GM18858 (cell line): ENCODE results near the gene CYP26B1.

Experiments used
- ATAC-seq: cut with Tn5 transposase; IDR thresholded peaks from one replicate; pipeline ENCODE4 v1.9.1; 2021; ENCODE audit not compliant: unreplicated experiment

CYP26B1 gene

DNA sequence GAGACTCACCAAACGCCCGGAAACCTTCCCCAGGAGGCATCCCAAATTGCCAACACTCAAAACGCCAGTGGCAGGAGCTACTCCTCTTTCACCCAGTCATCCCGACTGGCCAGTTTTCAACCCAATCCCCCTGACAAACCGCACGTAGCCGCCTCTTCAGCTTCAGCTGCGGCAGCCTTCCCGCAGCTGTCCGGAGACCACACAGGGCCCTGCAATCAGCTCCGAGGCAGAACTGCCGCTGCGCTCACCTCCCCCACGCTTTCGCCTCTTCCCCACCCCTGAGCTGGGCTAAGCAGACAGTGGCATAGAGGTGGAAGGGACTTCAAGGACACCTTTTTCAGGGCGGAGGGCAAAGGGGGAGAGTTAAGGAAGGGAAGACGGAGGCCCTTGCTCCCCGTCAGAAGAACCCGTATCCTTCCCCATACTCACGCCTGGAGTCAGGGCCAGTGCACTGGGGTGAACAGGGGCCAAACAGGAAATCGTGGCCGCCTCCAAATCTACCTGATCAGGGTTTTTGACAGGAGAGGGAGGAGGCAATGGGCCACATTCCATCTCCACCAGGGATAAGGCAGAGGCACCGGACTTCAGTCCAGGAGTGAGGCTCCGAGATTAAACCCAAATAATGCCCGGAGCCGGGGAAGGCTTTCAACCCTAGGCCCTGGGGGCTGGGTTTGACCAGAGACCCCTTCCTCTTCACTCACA, 16.9 kb downstream of the CYP26B1 start:
- ATAC-seq, result no peak

- ATAC-seq, result no peak
Measured at GRCh38 chr2:72129681-72130340, 17.9 kb downstream of the CYP26B1 start.

DNA sequence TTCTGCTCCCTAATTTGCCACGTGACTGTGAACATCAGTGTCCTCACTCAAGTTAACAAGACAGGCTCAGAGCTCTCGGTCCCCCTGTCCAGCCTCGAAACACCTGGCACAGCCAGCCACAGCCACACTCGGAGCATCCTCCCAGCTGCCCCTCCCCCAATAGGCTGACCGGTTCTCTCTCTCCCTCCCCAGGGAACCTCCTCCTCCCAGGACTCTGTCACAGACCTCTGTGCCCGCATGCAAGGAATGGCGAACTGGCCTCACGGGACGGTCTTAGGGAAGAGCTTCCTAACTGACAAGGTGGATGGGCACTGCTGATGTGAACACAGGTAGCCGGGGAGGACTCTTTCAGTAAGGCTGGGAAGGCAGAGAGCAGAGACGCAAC, 18.8 kb downstream of the CYP26B1 start:
- no peak for ATAC-seq

GRCh38 chr2:72128059-72128842, 19.4 kb downstream of the CYP26B1 start:
- no peak for ATAC-seq

GRCh38 chr2:72127401-72128058, 20.1 kb downstream of the CYP26B1 start:
- ATAC-seq, result no peak

DNA sequence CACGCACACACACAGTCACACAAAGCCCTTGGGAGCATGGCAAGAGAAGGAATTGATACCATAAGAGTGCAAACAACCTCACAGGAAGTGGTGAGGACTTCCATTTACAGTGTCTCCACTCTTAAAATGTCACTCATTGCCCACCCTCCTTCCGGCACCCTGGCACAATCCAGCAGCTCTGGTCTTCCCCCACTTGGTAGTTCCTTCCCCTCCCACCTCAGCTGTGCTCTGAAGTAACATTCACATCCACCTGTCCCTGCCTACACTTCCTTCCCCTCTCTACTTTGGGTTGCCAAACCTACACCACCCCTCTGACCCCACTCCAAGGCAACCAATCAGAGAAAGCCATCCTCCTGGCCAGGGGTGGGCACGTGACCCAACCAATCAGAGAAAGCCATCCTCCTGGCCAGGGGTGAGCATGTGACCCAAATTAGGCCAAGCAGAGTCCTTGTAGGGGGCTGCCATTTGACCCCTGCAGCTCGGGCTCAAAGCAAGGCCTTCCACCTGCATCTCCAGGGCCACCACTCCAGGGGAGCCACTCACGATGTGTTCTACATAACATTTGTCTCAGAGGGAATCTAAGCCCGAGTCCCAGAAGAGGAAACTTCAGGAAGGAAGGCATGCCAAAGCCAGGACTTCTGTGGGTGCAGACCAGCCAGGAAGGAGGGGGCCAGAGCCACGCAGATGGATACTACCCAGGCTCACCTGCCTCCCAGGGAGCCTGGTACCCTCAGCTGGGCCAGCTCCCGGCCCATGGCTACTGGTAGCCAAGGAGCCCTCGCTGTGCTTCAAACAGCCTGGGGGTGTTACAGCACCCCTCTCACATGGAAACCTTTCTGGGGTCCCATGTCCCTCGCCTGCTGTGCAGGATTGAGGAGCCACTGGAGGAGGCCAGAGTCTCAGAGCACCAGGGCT, 21.2 kb downstream of the CYP26B1 start:
- no peak for ATAC-seq

- ATAC-seq, result no peak
Measured at GRCh38 chr2:72124376-72124775, 23.3 kb downstream of the CYP26B1 start.

- ATAC-seq, result no peak
Measured at GRCh38 chr2:72121153-72121552, 26.5 kb downstream of the CYP26B1 start.

DNA sequence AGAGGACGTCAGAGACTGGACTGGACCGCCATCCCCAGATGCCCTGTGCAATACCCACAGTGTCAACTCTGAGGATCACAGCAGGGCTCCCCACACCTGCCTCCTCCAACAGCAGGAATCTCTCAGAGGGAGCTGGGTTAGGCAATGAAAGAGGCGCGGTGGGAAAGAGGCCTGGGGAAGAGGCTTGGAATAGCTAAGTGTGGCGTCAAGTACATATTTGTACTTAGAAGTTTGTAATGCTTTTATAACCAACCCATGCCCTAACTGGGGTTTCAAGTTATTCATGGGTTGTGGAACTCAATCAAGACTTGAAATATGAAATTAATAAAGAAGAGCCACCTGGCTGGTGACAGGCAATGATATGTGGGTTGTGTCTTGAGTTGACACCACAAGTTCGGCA, 28.7 kb downstream of the CYP26B1 start:
- ATAC-seq, result no peak

- no peak for ATAC-seq
Measured at GRCh38 chr2:72118386-72118785, 29.3 kb downstream of the CYP26B1 start.

GRCh38 chr2:72117718-72118117, 29.9 kb downstream of the CYP26B1 start:
- no peak for ATAC-seq

DNA sequence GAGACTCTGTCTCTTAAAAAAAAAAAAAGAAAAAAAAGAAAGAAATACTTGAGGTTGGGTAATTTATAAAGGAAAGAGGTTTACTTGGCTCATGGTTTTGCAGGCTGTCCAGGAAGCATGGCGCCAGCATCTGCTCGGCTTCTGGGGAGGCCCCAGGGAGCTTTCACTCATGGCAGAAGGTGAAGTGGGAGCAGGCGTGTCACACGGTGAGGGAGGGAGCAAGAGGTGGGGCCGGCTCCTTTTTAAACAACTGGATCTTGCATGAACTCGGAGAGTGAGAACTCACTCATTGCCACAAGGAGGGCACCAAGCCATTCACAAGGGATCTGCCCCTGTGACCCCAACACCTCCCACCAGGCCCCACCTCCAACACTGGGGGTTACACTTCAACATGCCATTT, 30.6 kb downstream of the CYP26B1 start:
- no peak for ATAC-seq

DNA sequence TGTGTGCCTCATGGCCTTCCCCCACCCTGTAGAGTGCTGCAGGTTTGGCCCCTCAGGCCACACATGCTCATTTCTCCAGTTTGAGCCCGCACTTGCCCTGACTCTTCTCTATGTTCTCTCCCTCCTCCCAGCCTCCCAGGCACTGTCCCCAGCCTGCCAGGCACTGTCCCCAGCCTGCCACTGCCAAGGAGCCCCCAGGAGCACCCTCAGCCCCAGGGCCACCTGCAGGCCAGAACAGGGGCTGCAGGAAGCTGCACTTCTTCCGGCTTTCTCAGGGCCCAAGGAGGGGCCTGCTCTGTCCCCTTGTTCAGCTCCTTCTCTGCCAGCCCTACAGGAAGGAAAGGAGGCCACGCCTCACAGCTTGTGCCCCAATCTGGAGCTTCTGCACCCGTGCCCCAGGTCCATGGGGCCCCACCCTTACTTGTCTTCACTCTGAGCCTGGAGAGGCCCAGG, 31.6 kb downstream of the CYP26B1 start:
- ATAC-seq, result no peak

- no peak for ATAC-seq
Measured at GRCh38 chr2:72115110-72116080, 32.3 kb downstream of the CYP26B1 start.

- ATAC-seq, result no peak
Measured at GRCh38 chr2:72114693-72115051, 33.0 kb downstream of the CYP26B1 start.

- no peak for ATAC-seq
Measured at GRCh38 chr2:72113847-72114692, 33.6 kb downstream of the CYP26B1 start.

DNA sequence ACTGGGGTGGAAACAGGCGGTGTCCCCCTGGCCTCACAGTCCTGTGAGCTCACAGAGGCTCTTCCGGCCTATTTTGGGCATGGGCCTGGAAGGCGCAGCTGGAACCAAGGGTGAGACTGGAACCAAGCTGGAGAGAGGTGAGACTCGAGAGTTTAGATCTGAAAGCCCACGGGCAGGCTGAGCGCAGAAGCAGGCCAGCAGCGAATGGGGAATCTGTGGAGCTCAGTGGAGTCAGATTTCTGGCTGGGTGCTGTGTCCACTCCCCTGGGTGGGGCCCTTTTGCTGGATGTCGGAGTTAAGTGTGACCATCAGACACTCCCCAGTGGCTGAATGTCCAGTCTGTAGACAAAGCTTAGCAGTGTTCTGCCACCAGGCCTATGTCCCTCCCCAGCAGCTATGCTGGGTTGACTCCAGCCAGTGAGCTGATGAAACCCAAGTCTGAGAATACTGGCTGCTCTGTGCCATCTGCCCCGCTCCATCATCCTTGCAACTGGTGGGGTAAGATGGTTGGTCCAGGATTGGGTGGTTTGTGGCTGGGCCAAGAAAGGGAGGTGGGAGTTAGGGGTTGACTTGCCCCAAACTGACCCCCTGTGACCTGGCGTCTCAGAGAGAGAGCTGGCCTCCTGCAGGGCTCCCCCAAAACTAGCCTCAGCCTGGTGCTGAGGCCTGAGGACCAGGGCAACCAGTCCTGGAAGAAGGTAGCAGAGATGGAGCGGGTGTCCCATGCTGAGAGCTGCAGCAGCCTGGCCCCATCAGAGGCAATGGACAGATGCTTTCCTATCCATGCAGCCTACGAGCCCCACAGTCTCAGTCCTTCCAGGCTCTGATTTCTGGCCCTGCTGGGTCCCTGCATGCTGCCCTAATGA, 34.4 kb downstream of the CYP26B1 start:
- ATAC-seq, result no peak
